Testis (tissue), 3 donors: ENCODE data around the gene EXOC3. TPM values are rescaled to one million over a fixed set of nuclear protein-coding genes. Genes with fewer than 3 reads are reported as not detected.
"Not testable (repeated sequence)": the region's sequence is repeated elsewhere in the genome, so short reads cannot be mapped to it uniquely, and the experiment has no call there.

ENCODE experiments used
- DNase-seq: peaks from one replicate; pipeline ENCODE4 v3.0.0-alpha.2; 2019
- H3K27ac ChIP-seq, 2 donors: fragments of 200-600 bp; sonication (generic); one replicate each; pipeline ENCODE4 v1.5.1; 2019
- H3K27me3 ChIP-seq: fragments of 200-600 bp; sonication (generic); one replicate; pipeline ENCODE4 v1.5.1; 2019
- H3K36me3 ChIP-seq: fragments of 200-600 bp; sonication (generic); one replicate; pipeline ENCODE4 v1.5.1; 2017; ENCODE audit warnings: low read depth; ENCODE audit errors: missing control alignments
- H3K4me1 ChIP-seq: fragments of 200-600 bp; sonication (generic); one replicate; pipeline ENCODE4 v1.5.1; 2019
- H3K4me3 ChIP-seq, 2 donors: fragments of 200-600 bp; sonication (generic); one replicate each; pipeline ENCODE4 v1.5.1; 2017 to 2019
- H3K9me3 ChIP-seq: fragments of 200-600 bp; sonication (generic); one replicate; pipeline ENCODE4 v1.5.1; 2017
- POLR2A ChIP-seq: fragments of 450-650 bp; IDR thresholded peaks from one replicate; pipeline ENCODE4 v1.6.1; 2017; ENCODE audit warnings: antibody characterized with exemption, mild to moderate bottlenecking, moderate library complexity
- WGBS, 2 donors: methylation state at CpG; one replicate each; pipeline ENCODE4 v1.1.5; 2018; 5-methylcytosine and 5-hydroxymethylcytosine counted together
- intact Hi-C: fragments of 100-400 bp; cut with DNase I; formaldehyde crosslinking; loops from one replicate; pipeline ENCODE4 v1.15.1; 2023; ENCODE audit warnings: low total_unique reads
- polyA plus RNA-seq: library from polyadenylated mRNA; stranded (reverse); fragments of 350-450 nt; fragmentation: Illumina TruSeq; extraction: RNeasy Lipid Tissue Mini Kit (QIAGEN cat#74804); gene quantifications from one replicate; pipeline ENCODE4 v1.2.3, GENCODE V29; 2014; ENCODE audit warnings: low read depth, low replicate concordance; ENCODE audit not compliant: insufficient read depth
- total RNA-seq, 2 donors: library from RNA; depleted of rRNA; stranded (reverse); fragments of >200 nt; gene quantifications; one replicate each; pipeline ENCODE4 v1.2.3, GENCODE V29; 2016
- TF ChIP-seq, protein P1 (sequence below), 3 experiments: fragments of 450-650 bp in 2 of 3; fragments of 200-600 bp in 1 of 3; sonication (generic) in 1 of 3; IDR thresholded peaks; one replicate each; pipeline ENCODE4 v1.5.1; 2016 to 2019; ENCODE audit warnings: antibody characterized with exemption in 3 of 3, mild to moderate bottlenecking in 2 of 3, moderate library complexity in 1 of 3

EXOC3 gene
- total and polyA plus RNA-seq, 3 donors from 2014 or later, result 111 to 122 (median 120) TPM

GRCh38 chr5:472076-472655, 29.2 kb downstream of the EXOC3 start:
- intact Hi-C loops, result no loop called here
- DNase-seq, result no peak

DNA sequence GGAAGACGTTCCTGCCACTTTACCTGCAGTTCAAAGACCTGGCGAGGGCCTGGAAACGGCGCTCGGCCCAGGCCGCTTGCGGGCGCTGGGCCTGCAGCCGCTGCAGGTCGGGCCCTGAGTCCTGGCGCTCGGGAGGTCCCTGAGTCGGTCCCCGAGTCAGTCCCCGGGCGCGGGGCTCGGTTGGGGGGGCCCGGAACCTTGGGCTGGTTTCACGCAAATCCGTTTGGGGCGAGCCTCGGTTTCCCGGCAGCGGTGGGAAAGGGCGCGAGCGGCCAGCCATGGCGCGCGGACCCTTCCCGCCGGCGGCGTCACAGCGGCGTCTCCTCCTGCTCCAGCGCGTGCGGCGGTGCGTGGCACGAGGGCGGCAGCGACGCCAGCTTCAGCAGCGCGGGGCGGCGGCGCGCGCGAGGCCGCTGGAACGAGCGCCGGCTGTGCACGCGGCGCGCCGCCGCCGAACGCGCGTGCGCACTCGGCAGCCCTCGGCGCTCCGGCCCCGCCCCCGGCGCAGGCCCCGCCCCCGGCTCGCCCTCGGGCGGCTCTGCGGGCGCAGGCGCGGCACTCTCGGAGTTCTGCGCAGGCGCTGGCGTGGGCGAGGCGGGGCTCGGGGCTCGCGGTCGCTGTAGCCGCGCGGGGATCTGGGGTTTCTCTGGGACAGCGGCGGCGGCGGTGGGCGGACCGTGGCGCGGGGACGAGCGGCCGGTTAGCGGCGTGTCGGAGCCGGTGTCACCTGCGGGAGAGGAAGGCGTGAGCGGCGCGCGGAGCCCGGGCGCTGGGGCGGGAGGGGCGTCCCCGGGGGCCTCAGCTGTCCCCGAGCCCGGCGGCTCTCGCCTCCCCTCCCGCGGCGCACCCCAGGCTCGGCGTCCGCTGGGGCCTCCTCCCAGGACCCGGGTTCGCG, 29.9 kb downstream of the EXOC3 start:
- DNase-seq, result peak; percentile 83
- Histone ChIP-seq H3K9me3 (no peaks in the 10 kb centered on the region), H3K36me3 (no peaks in the 10 kb centered on the region), H3K4me3 (peak overlapping the region; percentile 83 to 91), H3K27me3 (no peaks in the 10 kb centered on the region), H3K4me1 (peaks cover 15% of the 10 kb centered on the region), H3K27ac (peak overlapping the region; percentile 59 to 77)
- intact Hi-C loops, result no loop called here
- no peak for TF ChIP-seq POLR2A
- TF ChIP-seq, protein P1, sequence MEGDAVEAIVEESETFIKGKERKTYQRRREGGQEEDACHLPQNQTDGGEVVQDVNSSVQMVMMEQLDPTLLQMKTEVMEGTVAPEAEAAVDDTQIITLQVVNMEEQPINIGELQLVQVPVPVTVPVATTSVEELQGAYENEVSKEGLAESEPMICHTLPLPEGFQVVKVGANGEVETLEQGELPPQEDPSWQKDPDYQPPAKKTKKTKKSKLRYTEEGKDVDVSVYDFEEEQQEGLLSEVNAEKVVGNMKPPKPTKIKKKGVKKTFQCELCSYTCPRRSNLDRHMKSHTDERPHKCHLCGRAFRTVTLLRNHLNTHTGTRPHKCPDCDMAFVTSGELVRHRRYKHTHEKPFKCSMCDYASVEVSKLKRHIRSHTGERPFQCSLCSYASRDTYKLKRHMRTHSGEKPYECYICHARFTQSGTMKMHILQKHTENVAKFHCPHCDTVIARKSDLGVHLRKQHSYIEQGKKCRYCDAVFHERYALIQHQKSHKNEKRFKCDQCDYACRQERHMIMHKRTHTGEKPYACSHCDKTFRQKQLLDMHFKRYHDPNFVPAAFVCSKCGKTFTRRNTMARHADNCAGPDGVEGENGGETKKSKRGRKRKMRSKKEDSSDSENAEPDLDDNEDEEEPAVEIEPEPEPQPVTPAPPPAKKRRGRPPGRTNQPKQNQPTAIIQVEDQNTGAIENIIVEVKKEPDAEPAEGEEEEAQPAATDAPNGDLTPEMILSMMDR (IDR thresholded peaks at IDR 0.05), result no peak
- 0% methylated on average over 6 to 68 of the region's 137 CpGs for WGBS, 2 donors

More at GRCh38 chr5:472076-472655, 29.2 kb downstream of the EXOC3 start:
- H3K4me1 ChIP-seq, result peaks cover 15% of the 10 kb centered on the region
- H3K27me3 ChIP-seq, result no peaks in the 10 kb centered on the region
- TF ChIP-seq, protein P1 (IDR thresholded peaks at IDR 0.05), result no peak
- no peak for TF ChIP-seq POLR2A
- H3K9me3 ChIP-seq, result no peaks in the 10 kb centered on the region
- WGBS, 2 donors, result 3 to 11% methylated on average over 23 to 30 of the region's 30 CpGs
- H3K4me3 ChIP-seq, result peak overlapping the region; percentile 83 to 91
- H3K36me3 ChIP-seq, result no peaks in the 10 kb centered on the region
- H3K27ac ChIP-seq, result peak overlapping the region; percentile 59 to 77

DNA sequence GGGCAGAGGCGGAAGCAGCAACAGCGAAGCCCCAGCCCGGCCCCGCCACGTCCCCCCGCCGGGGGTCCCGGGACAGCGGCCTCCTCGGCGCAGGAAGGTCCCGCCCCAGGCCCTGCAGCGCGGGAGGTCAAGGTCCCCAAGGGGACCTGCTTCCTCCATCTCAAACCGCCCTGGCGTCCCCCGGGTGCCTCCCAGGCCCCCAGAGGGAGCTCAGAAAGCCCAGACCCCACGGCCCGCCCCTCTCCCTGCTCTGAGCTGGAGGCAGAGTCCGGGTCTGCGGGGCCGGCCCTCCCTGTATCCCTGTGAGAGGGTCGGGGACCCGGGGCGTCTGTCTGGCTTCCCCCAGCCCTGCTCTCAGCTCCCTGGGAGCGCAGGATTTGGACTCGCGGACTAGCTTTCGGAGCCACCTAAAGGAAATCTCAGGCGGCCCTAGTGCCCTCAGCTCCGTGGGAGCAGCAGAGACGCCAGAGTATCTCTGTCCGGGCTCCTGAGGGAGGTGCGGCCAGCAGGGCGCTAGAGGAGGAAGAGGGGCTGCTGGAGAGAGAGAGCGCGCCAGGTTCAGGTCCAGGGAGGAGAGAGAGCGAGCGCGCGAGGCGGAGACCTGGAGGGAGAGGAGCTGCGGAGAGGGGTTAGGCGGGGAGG, 30.7 kb downstream of the EXOC3 start:
- Histone ChIP-seq H3K4me1 (peaks cover 15% of the 10 kb centered on the region), H3K27me3 (no peaks in the 10 kb centered on the region), H3K9me3 (no peaks in the 10 kb centered on the region), H3K36me3 (no peaks in the 10 kb centered on the region), H3K4me3 (peak overlapping the region; percentile 83 to 91), H3K27ac (peak overlapping the region; percentile 50 to 59)
- peak; percentile 42 for DNase-seq
- intact Hi-C loops, result no loop called here
- TF ChIP-seq, protein P1 (IDR thresholded peaks at IDR 0.05), result no peak
- no peak for TF ChIP-seq POLR2A
- WGBS, 2 donors, result 0 to 1% methylated on average over 28 of the region's 44 CpGs

DNA sequence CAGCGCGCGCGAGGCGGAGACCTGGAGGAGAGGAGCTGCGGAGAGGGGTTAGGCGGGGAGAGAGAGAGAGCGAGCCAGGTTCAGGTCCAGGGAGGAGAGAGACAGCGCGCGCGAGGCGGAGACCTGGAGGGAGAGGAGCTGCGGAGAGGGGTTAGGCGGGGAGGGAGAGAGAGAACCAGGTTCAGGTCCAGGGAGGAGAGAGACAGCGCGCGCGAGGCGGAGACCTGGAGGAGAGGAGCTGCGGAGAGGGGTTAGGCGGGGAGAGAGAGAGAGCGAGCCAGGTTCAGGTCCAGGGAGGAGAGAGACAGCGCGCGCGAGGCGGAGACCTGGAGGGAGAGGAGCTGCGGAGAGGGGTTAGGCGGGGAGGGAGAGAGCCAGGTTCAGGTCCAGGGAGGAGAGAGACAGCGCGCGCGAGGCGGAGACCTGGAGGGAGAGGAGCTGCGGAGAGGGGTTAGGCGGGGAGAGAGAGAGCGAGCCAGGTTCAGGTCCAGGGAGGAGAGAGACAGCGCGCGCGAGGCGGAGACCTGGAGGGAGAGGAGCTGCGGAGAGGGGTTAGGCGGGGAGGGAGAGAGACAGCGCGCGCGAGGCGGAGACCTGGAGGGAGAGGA, 31.4 kb downstream of the EXOC3 start:
- DNase-seq, result not testable (repeated sequence)

More for the DNA sequence above, 31.4 kb downstream of the EXOC3 start:
- peak overlapping the region in 1 of 2 donors; percentile 83 for H3K4me3 ChIP-seq
- H3K4me1 ChIP-seq, result peaks cover 15% of the 10 kb centered on the region
- H3K9me3 ChIP-seq, intact Hi-C loops, H3K27ac ChIP-seq, H3K36me3 ChIP-seq, H3K27me3 ChIP-seq: not testable (repeated sequence)
- 0% methylated on average over 17 of the region's 50 CpGs; no CpG with 5 or more reads in 1 of the 2 donors for WGBS, 2 donors
